Islet of Langerhans (tissue), 1 donor: Measurements from ENCODE around the gene ANTXR2.

Experiments
- FAIRE-seq: peaks from one replicate; lab custom pipeline; 2011; peaks lifted over from hg19 to GRCh38; lab: Jason Lieb, UNC

ANTXR2 gene

GRCh38 chr4:79863333-79863732, 209.7 kb downstream of the ANTXR2 start:
- FAIRE-seq: no peak

DNA sequence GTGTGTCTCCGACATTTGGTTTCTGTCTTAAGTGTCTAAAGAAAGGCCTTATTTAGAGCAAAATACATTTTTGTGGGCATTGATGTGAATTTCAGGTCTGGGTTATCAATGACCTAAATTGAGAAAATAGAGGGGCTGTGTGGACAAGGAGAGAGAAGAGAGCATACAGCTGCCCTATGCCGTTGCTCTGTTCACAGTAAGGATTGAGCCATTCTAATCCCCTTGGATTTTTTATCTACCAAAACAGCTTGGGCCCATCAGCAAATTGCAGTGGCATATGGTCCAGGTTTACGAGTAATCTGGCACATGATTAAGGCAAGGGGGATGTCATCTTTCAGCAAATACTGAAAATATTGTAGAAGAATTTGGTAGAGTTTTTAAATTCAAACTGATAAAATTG, 210.2 kb downstream of the ANTXR2 start:
- FAIRE-seq: no peak

DNA sequence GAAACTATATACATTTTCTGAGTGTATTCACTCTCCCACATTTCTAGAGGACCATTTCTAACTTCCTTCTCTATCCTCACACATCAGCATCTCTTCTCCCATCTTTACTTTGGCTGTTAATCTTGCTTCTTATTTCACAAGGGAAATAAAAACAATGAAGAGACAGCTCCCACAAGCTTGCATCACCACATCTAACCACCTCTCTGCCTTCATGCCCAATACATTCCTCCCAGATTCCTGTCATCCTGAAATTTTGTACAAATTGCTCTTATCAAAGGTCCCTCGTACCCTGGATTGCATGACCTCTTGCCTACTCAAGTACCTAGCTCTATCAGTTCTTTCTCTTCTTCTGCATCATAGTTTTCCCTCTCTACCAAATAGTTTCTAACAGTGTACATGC, 215.2 kb downstream of the ANTXR2 start:
- no peak for FAIRE-seq

- no peak for FAIRE-seq
Measured at GRCh38 chr4:79856196-79856595, 216.8 kb downstream of the ANTXR2 start.

DNA sequence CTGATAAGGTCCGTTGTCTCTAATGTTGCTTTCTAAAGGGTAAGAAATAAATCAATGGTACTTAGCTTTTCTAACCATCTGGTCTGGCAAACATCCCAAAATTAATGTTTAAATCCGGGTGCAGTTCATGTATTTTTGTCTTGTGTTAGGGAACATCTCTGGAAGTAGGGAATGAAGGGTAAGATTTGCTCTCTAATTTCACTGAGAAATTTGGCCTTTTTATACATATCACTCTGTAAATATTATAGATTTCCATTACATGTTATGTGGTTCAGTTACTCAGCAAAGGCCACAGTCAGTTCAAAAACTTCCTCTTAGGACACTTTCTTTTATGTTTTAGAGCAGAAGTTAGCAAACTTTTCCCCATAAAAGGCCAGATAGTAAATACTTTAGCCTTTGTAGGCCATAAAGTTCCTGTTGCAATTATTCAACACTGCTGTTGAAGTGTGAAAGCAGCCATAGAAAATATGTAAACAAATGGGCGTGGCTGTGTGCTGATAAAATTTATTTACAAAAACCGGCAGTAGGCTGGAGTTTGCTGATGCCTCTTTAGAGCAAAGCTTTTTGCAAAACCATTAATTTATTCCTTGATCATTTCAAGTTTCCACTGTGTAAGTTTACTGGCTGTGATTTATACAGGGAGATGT, 218.1 kb downstream of the ANTXR2 start:
- FAIRE-seq: no peak

GRCh38 chr4:79852305-79852730, 220.7 kb downstream of the ANTXR2 start:
- FAIRE-seq: no peak

DNA sequence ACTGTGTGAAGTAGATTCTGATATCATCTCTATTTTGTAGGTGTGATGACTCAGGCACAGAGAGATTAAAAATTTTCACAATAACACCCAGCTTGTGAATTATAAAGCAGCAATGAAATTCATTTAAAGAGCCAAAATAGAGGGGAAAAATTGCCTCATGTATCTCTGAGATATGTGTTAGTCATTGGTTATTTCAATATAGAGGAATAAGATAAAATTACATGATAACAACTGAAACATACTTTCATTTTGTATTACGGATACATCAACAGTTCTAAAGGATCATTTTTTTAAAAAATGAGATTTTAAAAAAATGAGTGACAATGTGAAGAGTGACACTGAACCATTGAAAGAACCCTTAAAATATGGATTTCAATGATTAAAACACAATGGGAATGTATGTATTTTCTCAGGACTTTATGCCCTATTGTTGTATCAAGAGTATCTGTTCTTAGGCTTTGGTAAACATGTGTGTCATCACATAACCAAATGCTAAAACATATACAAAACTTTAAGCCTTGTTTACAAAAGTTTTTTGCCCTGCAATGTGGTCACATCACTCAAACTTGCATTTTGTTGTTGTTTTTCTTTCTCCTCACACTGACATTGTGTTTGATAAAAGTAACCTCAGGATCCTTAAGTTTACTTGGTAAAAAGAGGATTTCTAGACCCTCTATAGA, 221.3 kb downstream of the ANTXR2 start:
- FAIRE-seq: no peak
